ENCODE data around the gene SSR3. TPM values are rescaled to one million over a fixed set of nuclear protein-coding genes. Genes with fewer than 3 reads are reported as not detected.
A peak's percentile ranks its signal among the peaks of the same experiment; 100 is the strongest.

SSR3 gene
- total and polyA plus RNA-seq, 9 of the 15 experiments (the other 6 are each of a cell fraction or from before 2014, with no cell fraction given) = 104 to 464 (median 307) TPM

- TF ChIP-seq CEBPB (tag; IDR thresholded peaks at IDR 0.05) (peak; percentile 72), ZBTB33 (CRISPR knock-in tag; IDR thresholded peaks at IDR 0.05) (0 out of 2 replicates have a peak, but pooled peaks have one; percentile 50), POLR2G (IDR thresholded peaks at IDR 0.05; ENCODE audit: low read depth, low read length) (0 out of 2 replicates have a peak, but pooled peaks have one; percentile 27), PHTF2 (CRISPR knock-in tag; IDR thresholded peaks at IDR 0.05) (no peak), CEBPG (CRISPR knock-in tag; IDR thresholded peaks at IDR 0.05) (no peak), CEBPG (tag; conservative IDR thresholded peaks at IDR 0.05 in 1 of 2, IDR thresholded peaks at IDR 0.05 in 1 of 2) (peak; percentile 43; a peak in 2 of 4 replicates), CUX1 (CRISPR knock-in tag; IDR thresholded peaks at IDR 0.05) (no peak)
- no peaks in the 10 kb centered on the region for H3K27me3 ChIP-seq (ENCODE audit: control insufficient read depth in 2 of 2, insufficient read depth in 2 of 2, low read length in 2 of 2)
- H2AFZ ChIP-seq (ENCODE audit: low read depth, low read length) = no peak overlapping the region
- H3K27ac ChIP-seq (ENCODE audit: extremely low read depth, low read depth, low read length) = no peak overlapping the region
- FAIRE-seq (no peak), DNase-seq (ENCODE audit: extremely low read depth in 1 of 4, low spot score in 3 of 4) (no peak), ATAC-seq (0 out of 3 replicates have a peak, but pooled peaks have one; percentile 8)
- H4K20me1 ChIP-seq (replicated peaks; ENCODE audit: control insufficient read depth, insufficient read depth, low read length) = 0 out of 2 replicates have a peak, but pooled peaks cover 5% of the 10 kb centered on the region
- CTCF ChIA-PET (ENCODE audit: low intra/inter-chr PET ratio) = no interaction called here
- intact Hi-C loops (cut with micrococcal nuclease) (loop anchor here (5.0 kb wide), 2 partner anchors 546 to 601 kb away; no protein-coding TSS in a partner anchor), in situ Hi-C loops (cut with MboI) (loop anchor here (25.0 kb wide), 1 partner anchor 601 kb away; no protein-coding TSS in a partner anchor)
- H3K4me3 ChIP-seq = no peak overlapping the region
- peaks cover 39% of the 10 kb centered on the region for H3K36me3 ChIP-seq (ENCODE audit: control insufficient read depth, insufficient read depth, low read length)
- H3K4me2 ChIP-seq (ENCODE audit: insufficient read depth, low read length) = no peak overlapping the region
- POLR2A ChIA-PET = interaction anchor here (0.7 to 2.8 kb wide), 5 partner anchors 18 to 349 kb away, joined by 3 to 10 read pairs (median 3); partner anchors contain the start of gene SSR3
- no peaks in the 10 kb centered on the region; a peak in 1 of 5 replicates for H3K4me1 ChIP-seq (replicated peaks in 1 of 2; ENCODE audit: control insufficient read depth in 2 of 2, insufficient read depth in 2 of 2, low read length in 2 of 2)
- no peak overlapping the region for H3K9ac ChIP-seq (ENCODE audit: insufficient read depth in 1 of 2, low read depth in 2 of 2, low read length in 2 of 2)
- no TSS peak for BruUV-seq (replicated peaks)
- no peaks in the 10 kb centered on the region for H3K9me1 ChIP-seq (ENCODE audit: control insufficient read depth, insufficient read depth, low read length)
- 70% methylated on average over 6 of the region's 6 CpGs for WGBS (ENCODE audit: insufficient coverage, low coverage, missing lambda C conversion rate)
- H3K79me2 ChIP-seq (ENCODE audit: control insufficient read depth, insufficient read depth, low read length) = no peaks in the 10 kb centered on the region
- H3K9me3 ChIP-seq (replicated peaks; ENCODE audit: control insufficient read depth, insufficient read depth, low read depth, low read length) = no peaks in the 10 kb centered on the region
Observed at GRCh38 chr3:156536524-156537316, 18.2 kb downstream of the SSR3 start.
